ENCODE results near the gene ALAS2. TPM values are rescaled to one million over a fixed set of nuclear protein-coding genes. Genes with fewer than 3 reads are reported as not detected.
"Not testable (repeated sequence)": the region's sequence is repeated elsewhere in the genome, so short reads cannot be mapped to it uniquely, and the experiment has no call there.

Gene ALAS2
- total RNA-seq, 1 donor = not detected

GRCh38 chrX:54992911-54993622 lies 37.7 kb downstream of the ALAS2 start:
- TF ChIP-seq CTCF (IDR thresholded peaks at IDR 0.05; ENCODE audit: insufficient read depth, low read length) = no peak
- no peak for DNase-seq (ENCODE audit: low read depth)
- H3K4me3 ChIP-seq (ENCODE audit: low read depth, low read length) = no peak overlapping the region

- H3K4me3 ChIP-seq (ENCODE audit: low read depth, low read length) = no peak overlapping the region
- no peak for TF ChIP-seq CTCF (IDR thresholded peaks at IDR 0.05; ENCODE audit: insufficient read depth, low read length)
- DNase-seq (ENCODE audit: low read depth) = no peak
These were observed 39.1 kb downstream of the ALAS2 start for GRCh38 chrX:54991706-54992105.

GRCh38 chrX:54983306-54983705 lies 47.5 kb downstream of the ALAS2 start:
- DNase-seq (ENCODE audit: low read depth); H3K4me3 ChIP-seq (ENCODE audit: low read depth, low read length): not testable (repeated sequence)

- DNase-seq (ENCODE audit: low read depth) = no peak
- TF ChIP-seq CTCF (IDR thresholded peaks at IDR 0.05; ENCODE audit: insufficient read depth, low read length) = no peak
- no peak overlapping the region for H3K4me3 ChIP-seq (ENCODE audit: low read depth, low read length)
These were observed 50.4 kb downstream of the ALAS2 start for GRCh38 chrX:54980334-54980733.

GRCh38 chrX:54979432-54979831 lies 51.3 kb downstream of the ALAS2 start:
- no peak for TF ChIP-seq CTCF (IDR thresholded peaks at IDR 0.05; ENCODE audit: insufficient read depth, low read length)
- H3K4me3 ChIP-seq (ENCODE audit: low read depth, low read length) = no peak overlapping the region
- no peak for DNase-seq (ENCODE audit: low read depth)

- TF ChIP-seq CTCF (IDR thresholded peaks at IDR 0.05; ENCODE audit: insufficient read depth, low read length) = no peak
- no peak overlapping the region for H3K4me3 ChIP-seq (ENCODE audit: low read depth, low read length)
- no peak for DNase-seq (ENCODE audit: low read depth)
These were observed 52.3 kb downstream of the ALAS2 start for GRCh38 chrX:54978448-54978847.

- no peak overlapping the region for H3K4me3 ChIP-seq (ENCODE audit: low read depth, low read length)
- DNase-seq (ENCODE audit: low read depth) = no peak
- TF ChIP-seq CTCF (IDR thresholded peaks at IDR 0.05; ENCODE audit: insufficient read depth, low read length) = no peak
These were observed 53.4 kb downstream of the ALAS2 start for GRCh38 chrX:54977387-54977786.
